Hepatocyte (in vitro differentiated cells): ENCODE measurements around the gene CFAP58. TPM values are rescaled to one million over a fixed set of nuclear protein-coding genes. Genes with fewer than 3 reads are reported as not detected.

Experiments used
- DNase-seq: peaks from one replicate; pipeline ENCODE4 v3.0.0-alpha.2; 2016; ENCODE audit warnings: low spot score
- H2AFZ ChIP-seq: fragments of 200-600 bp; sonication (generic); 2 replicates; pipeline ENCODE4 v1.6.0; 2016; ENCODE audit warnings: antibody characterized with exemption, mild to moderate bottlenecking
- H3K27ac ChIP-seq: fragments of 200-600 bp; sonication (generic); 2 replicates; pipeline ENCODE4 v1.5.1; 2016; ENCODE audit warnings: mild to moderate bottlenecking
- H3K27me3 ChIP-seq: fragments of 200-600 bp; sonication (generic); 2 replicates; pipeline ENCODE4 v1.6.1; 2016
- H3K36me3 ChIP-seq: fragments of 200-600 bp; sonication (generic); replicated peaks from 2 replicates; pipeline ENCODE4 v1.5.1; 2016; ENCODE audit warnings: low read depth; ENCODE audit not compliant: insufficient read depth
- H3K4me1 ChIP-seq: fragments of 200-600 bp; sonication (generic); 2 replicates; pipeline ENCODE4 v1.5.1; 2016; ENCODE audit warnings: mild to moderate bottlenecking, moderate library complexity; ENCODE audit not compliant: insufficient read depth
- H3K4me2 ChIP-seq: fragments of 200-600 bp; sonication (generic); 2 replicates; pipeline ENCODE4 v1.6.0; 2016
- H3K4me3 ChIP-seq: fragments of 200-600 bp; sonication (generic); 2 replicates; pipeline ENCODE4 v1.5.1; 2016; ENCODE audit warnings: mild to moderate bottlenecking
- H3K79me2 ChIP-seq: fragments of 200-600 bp; sonication (generic); 2 replicates; pipeline ENCODE4 v1.6.0; 2017; ENCODE audit warnings: mild to moderate bottlenecking
- H3K9me2 ChIP-seq: fragments of 200-600 bp; sonication (generic); replicated peaks from 2 replicates; pipeline ENCODE4 v1.6.0; 2017; ENCODE audit warnings: mild to moderate bottlenecking; ENCODE audit not compliant: insufficient read depth
- H3K9me3 ChIP-seq: fragments of 200-600 bp; sonication (generic); 2 replicates; pipeline ENCODE4 v1.5.1; 2016; ENCODE audit warnings: low read depth, mild to moderate bottlenecking
- H4K20me1 ChIP-seq: fragments of 200-600 bp; sonication (generic); 2 replicates; pipeline ENCODE4 v1.6.0; 2016; ENCODE audit warnings: mild to moderate bottlenecking; ENCODE audit not compliant: insufficient read depth, poor library complexity, severe bottlenecking
- CTCF ChIP-seq: fragments of 200-600 bp; sonication (generic); IDR thresholded peaks from 2 replicates; pipeline ENCODE4 v1.5.1; 2016; ENCODE audit warnings: antibody characterized with exemption, mild to moderate bottlenecking; ENCODE audit not compliant: poor library complexity
- EZH2 ChIP-seq: fragments of 200-600 bp; sonication (generic); IDR thresholded peaks from 2 replicates; pipeline ENCODE4 v1.6.1; 2016; ENCODE audit warnings: antibody characterized with exemption, mild to moderate bottlenecking, borderline replicate concordance
- EZH2phosphoT487 ChIP-seq: fragments of 200-600 bp; sonication (generic); IDR thresholded peaks from one replicate; pipeline ENCODE4 v1.6.1; 2018; ENCODE audit warnings: antibody characterized with exemption, mild to moderate bottlenecking, low read depth, moderate library complexity; ENCODE audit not compliant: unreplicated experiment, severe bottlenecking
- WGBS: methylation state at CpG from one replicate; pipeline ENCODE4 v1.1.6; 2016; ENCODE audit warnings: low lambda C conversion rate; ENCODE audit errors: missing lambda C conversion rate; 5-methylcytosine and 5-hydroxymethylcytosine counted together
- polyA plus RNA-seq: library from polyadenylated mRNA; unstranded; fragments of >200 nt; fragmentation: Nextera tagmentation; extraction: Ambion mirVana; gene quantifications from 2 replicates; pipeline ENCODE4 v1.2.1, GENCODE V29; 2016
- total RNA-seq: library from RNA; depleted of rRNA; stranded (reverse); fragments of >200 nt; gene quantifications from 2 replicates; pipeline ENCODE4 v1.2.3, GENCODE V29; 2014

CFAP58 gene
- total and polyA plus RNA-seq, 2 experiments from 2014 or later: 0.17 TPM; not detected in 1

DNA sequence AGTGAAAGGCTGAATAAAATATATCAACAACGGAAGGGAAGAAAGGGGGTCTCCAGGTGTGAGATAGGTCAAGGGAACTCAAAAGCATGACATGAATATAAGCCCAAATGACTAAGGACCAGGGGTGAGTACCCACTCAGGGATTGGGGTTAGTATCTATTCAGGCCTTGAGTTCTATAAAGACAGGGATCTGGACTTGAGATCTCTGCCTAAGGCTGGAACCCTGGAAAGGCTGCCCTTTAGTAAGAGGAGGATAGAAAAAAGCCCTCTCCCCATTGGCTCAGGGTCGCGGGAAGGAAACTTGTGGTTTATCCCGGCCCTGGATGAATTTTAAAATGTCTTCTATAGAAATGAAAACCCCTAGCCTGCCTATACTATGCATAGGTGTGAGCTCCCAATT, 13.0 kb upstream of the CFAP58 start:
- TF ChIP-seq CTCF: no peak
- no peak for TF ChIP-seq EZH2phosphoT487
- no peak for TF ChIP-seq EZH2
- no peak for DNase-seq
- Histone ChIP-seq H2AFZ (no peak overlapping the region), H3K4me3 (no peak overlapping the region), H3K9me2 (no peaks in the 10 kb centered on the region), H3K27ac (peak overlapping the region; percentile 66), H3K79me2 (peaks cover 21% of the 10 kb centered on the region), H3K4me2 (peak overlapping the region; percentile 39), H3K27me3 (no peaks in the 10 kb centered on the region), H3K36me3 (no peaks in the 10 kb centered on the region), H3K9me3 (no peaks in the 10 kb centered on the region), H4K20me1 (no peaks in the 10 kb centered on the region), H3K4me1 (peaks cover 9% of the 10 kb centered on the region)
- 86% methylated on average over 4 of the region's 4 CpGs for WGBS

- H3K27ac ChIP-seq: no peak overlapping the region
- H2AFZ ChIP-seq: no peak overlapping the region
- no peaks in the 10 kb centered on the region for H3K9me3 ChIP-seq
- no peak for DNase-seq
- H3K4me3 ChIP-seq: no peak overlapping the region
- H3K36me3 ChIP-seq: no peaks in the 10 kb centered on the region
- H3K4me1 ChIP-seq: peaks cover 9% of the 10 kb centered on the region
- TF ChIP-seq EZH2phosphoT487 (no peak), EZH2 (no peak), CTCF (no peak)
- H3K9me2 ChIP-seq: no peaks in the 10 kb centered on the region
- no peaks in the 10 kb centered on the region for H4K20me1 ChIP-seq
- 51% methylated on average over 3 of the region's 3 CpGs for WGBS
- H3K79me2 ChIP-seq: no peaks in the 10 kb centered on the region
- H3K27me3 ChIP-seq: no peaks in the 10 kb centered on the region
- H3K4me2 ChIP-seq: no peak overlapping the region
Observed at GRCh38 chr10:104342941-104343411, 10.7 kb upstream of the CFAP58 start.

- Histone ChIP-seq H3K9me2 (no peaks in the 10 kb centered on the region), H3K9me3 (no peaks in the 10 kb centered on the region), H3K4me2 (no peak overlapping the region), H3K27me3 (no peaks in the 10 kb centered on the region), H3K79me2 (no peaks in the 10 kb centered on the region), H4K20me1 (no peaks in the 10 kb centered on the region), H3K36me3 (no peaks in the 10 kb centered on the region), H3K4me3 (no peak overlapping the region), H3K4me1 (peaks cover 6% of the 10 kb centered on the region), H3K27ac (no peak overlapping the region), H2AFZ (no peak overlapping the region)
- no peak for DNase-seq
- WGBS: 86% methylated on average over 1 of the region's 1 CpG
- TF ChIP-seq CTCF: no peak
- TF ChIP-seq EZH2: no peak
- no peak for TF ChIP-seq EZH2phosphoT487
Observed at GRCh38 chr10:104344219-104344618, 9.4 kb upstream of the CFAP58 start.

- no peaks in the 10 kb centered on the region for H3K79me2 ChIP-seq
- H3K4me3 ChIP-seq: no peak overlapping the region
- no peaks in the 10 kb centered on the region for H3K9me2 ChIP-seq
- no peak overlapping the region for H3K4me2 ChIP-seq
- no peak overlapping the region for H2AFZ ChIP-seq
- no peaks in the 10 kb centered on the region for H3K4me1 ChIP-seq
- no peaks in the 10 kb centered on the region for H4K20me1 ChIP-seq
- no peak overlapping the region for H3K27ac ChIP-seq
- no peaks in the 10 kb centered on the region for H3K9me3 ChIP-seq
- DNase-seq: no peak
- H3K36me3 ChIP-seq: no peaks in the 10 kb centered on the region
- TF ChIP-seq CTCF: no peak
- TF ChIP-seq EZH2phosphoT487: no peak
- no peak for TF ChIP-seq EZH2
- no peaks in the 10 kb centered on the region for H3K27me3 ChIP-seq
Observed at GRCh38 chr10:104345515-104345914, 8.1 kb upstream of the CFAP58 start.
